ENCODE data around the gene USP48. TPM values are rescaled to one million over a fixed set of nuclear protein-coding genes. Genes with fewer than 3 reads are reported as not detected.

USP48 gene
- total and polyA plus RNA-seq, 2 of the 13 experiments (the other 11 are each of a cell fraction or from before 2014, with no cell fraction given): 30.4 to 30.7 TPM

GRCh38 chr1:21782349-21782867, 541 bp downstream of the USP48 start (continued):
- no peak for TF ChIP-seq ZNF749 (CRISPR knock-in tag; IDR thresholded peaks at IDR 0.05; ENCODE audit: borderline replicate concordance)
- TF ChIP-seq ZBTB39 (CRISPR knock-in tag; IDR thresholded peaks at IDR 0.05): 0 out of 2 replicates have a peak, but pooled peaks have one; percentile 45
- no peak for TF ChIP-seq NCOA2 (CRISPR knock-in tag; IDR thresholded peaks at IDR 0.05)
- no peak for TF ChIP-seq HHEX (CRISPR knock-in tag; IDR thresholded peaks at IDR 0.05)
- no peak for TF ChIP-seq ZSCAN22 (CRISPR knock-in tag; IDR thresholded peaks at IDR 0.05)
- TF ChIP-seq KLF11 (CRISPR knock-in tag; IDR thresholded peaks at IDR 0.05): no peak
- TF ChIP-seq GZF1 (CRISPR knock-in tag; IDR thresholded peaks at IDR 0.05): 0 out of 2 replicates have a peak, but pooled peaks have one; percentile 24
- TF ChIP-seq DR1 (CRISPR knock-in tag; IDR thresholded peaks at IDR 0.05): no peak
- TF ChIP-seq BCLAF1 (IDR thresholded peaks at IDR 0.05): no peak
- TF ChIP-seq CREB1 (IDR thresholded peaks at IDR 0.05): peak; percentile 79; the same call in 1 of the 2 replicates
- no peak for TF ChIP-seq CREB1 (CRISPR knock-in tag; IDR thresholded peaks at IDR 0.05)
- no peak; the same call in 1 of the 2 replicates for TF ChIP-seq ZNF609 (CRISPR knock-in tag; IDR thresholded peaks at IDR 0.05; ENCODE audit: borderline replicate concordance)
- TF ChIP-seq PHB2 (IDR thresholded peaks at IDR 0.05; ENCODE audit: partially characterized antibody): no peak
- no peak for TF ChIP-seq HES4 (CRISPR knock-in tag; IDR thresholded peaks at IDR 0.05; ENCODE audit: borderline replicate concordance)
- no peak for TF ChIP-seq ZNF446 (CRISPR knock-in tag; IDR thresholded peaks at IDR 0.05)
- TF ChIP-seq RAD51 (IDR thresholded peaks at IDR 0.05; ENCODE audit: borderline replicate concordance): no peak
- no peak; the same call in none of the 2 replicates for TF ChIP-seq CREM (IDR thresholded peaks at IDR 0.05)
- no peak for TF ChIP-seq CREM (CRISPR knock-in tag; IDR thresholded peaks at IDR 0.05)
- no peak for TF ChIP-seq RBAK (CRISPR knock-in tag; IDR thresholded peaks at IDR 0.05)
- no peak for TF ChIP-seq ZNF451 (CRISPR knock-in tag; IDR thresholded peaks at IDR 0.05)
- no peak for TF ChIP-seq ZC3H4 (CRISPR knock-in tag; IDR thresholded peaks at IDR 0.05; ENCODE audit: borderline replicate concordance)
- no peak; the same call in 1 of the 2 replicates for TF ChIP-seq TOPORS (CRISPR knock-in tag; IDR thresholded peaks at IDR 0.05)
- no peak for TF ChIP-seq ZNF775 (CRISPR knock-in tag; IDR thresholded peaks at IDR 0.05; ENCODE audit: borderline replicate concordance)
- no peak for TF ChIP-seq ZNF619 (CRISPR knock-in tag; IDR thresholded peaks at IDR 0.05)
